Neural progenitor cell (in vitro differentiated cells): ENCODE results near the gene BARHL2. TPM values are rescaled to one million over a fixed set of nuclear protein-coding genes. Genes with fewer than 3 reads are reported as not detected.

Source experiments
- DNase-seq: peaks from one replicate; pipeline ENCODE4 v3.0.0-alpha.2; 2016; ENCODE audit warnings: low spot score
- H2AFZ ChIP-seq: fragments of 200-600 bp; sonication (generic); replicated peaks from 2 replicates; pipeline ENCODE4 v1.6.1; 2016; ENCODE audit warnings: antibody characterized with exemption
- H3F3A ChIP-seq: fragments of 200-600 bp; sonication (generic); 2 replicates; pipeline ENCODE4 v1.6.1; 2016; ENCODE audit warnings: antibody characterized with exemption, low read depth
- H3K27ac ChIP-seq: fragments of 200-600 bp; sonication (generic); 2 replicates; pipeline ENCODE4 v1.5.1; 2016; ENCODE audit warnings: mild to moderate bottlenecking
- H3K27me3 ChIP-seq: fragments of 200-600 bp; sonication (generic); 2 replicates; pipeline ENCODE4 v1.6.1; 2016; ENCODE audit warnings: mild to moderate bottlenecking, moderate library complexity
- H3K36me3 ChIP-seq: fragments of 200-600 bp; sonication (generic); 2 replicates; pipeline ENCODE4 v1.5.1; 2016
- H3K4me1 ChIP-seq: fragments of 200-600 bp; sonication (generic); 2 replicates; pipeline ENCODE4 v1.6.1; 2016; ENCODE audit warnings: mixed run types
- H3K4me2 ChIP-seq: fragments of 200-600 bp; sonication (generic); 2 replicates; pipeline ENCODE4 v1.6.1; 2016
- H3K4me3 ChIP-seq: fragments of 200-600 bp; sonication (generic); 2 replicates; pipeline ENCODE4 v1.5.1; 2016
- H3K79me2 ChIP-seq: fragments of 200-600 bp; sonication (generic); 2 replicates; pipeline ENCODE4 v1.6.1; 2016; ENCODE audit warnings: low read depth
- H3K9ac ChIP-seq: fragments of 200-600 bp; sonication (generic); 2 replicates; pipeline ENCODE4 v1.6.1; 2016
- H3K9me3 ChIP-seq: fragments of 200-600 bp; sonication (generic); 2 replicates; pipeline ENCODE4 v1.5.1; 2016; ENCODE audit warnings: low read depth
- H4K20me1 ChIP-seq: fragments of 200-600 bp; sonication (generic); 2 replicates; pipeline ENCODE4 v1.6.1; 2016; ENCODE audit warnings: low read depth
- H3K27ac Mint-ChIP-seq: 3 replicates; pipeline ENCODE4 v1.8.0; 2021; ENCODE audit warnings: mixed read lengths
- H3K27me3 Mint-ChIP-seq: 2 replicates; pipeline ENCODE4 v1.8.0; 2022; ENCODE audit warnings: low read depth, mild to moderate bottlenecking, inconsistent platforms, moderate library complexity, mixed read lengths; ENCODE audit not compliant: insufficient read depth
- H3K36me3 Mint-ChIP-seq: 3 replicates; pipeline ENCODE4 v1.8.0; 2021; ENCODE audit warnings: mixed read lengths
- H3K4me1 Mint-ChIP-seq: 3 replicates; pipeline ENCODE4 v1.8.0; 2021; ENCODE audit warnings: mixed read lengths
- H3K4me3 Mint-ChIP-seq: 3 replicates; pipeline ENCODE4 v1.8.0; 2021; ENCODE audit warnings: mild to moderate bottlenecking, moderate library complexity, mixed read lengths
- H3K9me3 Mint-ChIP-seq: 3 replicates; pipeline ENCODE4 v1.8.0; 2020; ENCODE audit warnings: mixed read lengths
- CTCF ChIP-seq: fragments of 200-600 bp; sonication (generic); IDR thresholded peaks from 2 replicates; pipeline ENCODE4 v1.5.1; 2017; ENCODE audit warnings: antibody characterized with exemption, mild to moderate bottlenecking
- EZH2 ChIP-seq: fragments of 200-600 bp; sonication (generic); IDR thresholded peaks from 2 replicates; pipeline ENCODE4 v1.6.1; 2017; ENCODE audit warnings: antibody characterized with exemption, mild to moderate bottlenecking, moderate library complexity
- EZH2phosphoT487 ChIP-seq: fragments of 200-600 bp; sonication (generic); IDR thresholded peaks from 2 replicates; pipeline ENCODE4 v1.6.1; 2017; ENCODE audit warnings: antibody characterized with exemption
- total RNA-seq: library from RNA; depleted of rRNA; stranded (reverse); fragments of >200 nt; gene quantifications from 2 replicates; pipeline ENCODE4 v1.2.3, GENCODE V29; 2015; ENCODE audit warnings: low replicate concordance

The BARHL2 gene
- total RNA-seq, 1 donor from 2014 or later = not detected

DNA sequence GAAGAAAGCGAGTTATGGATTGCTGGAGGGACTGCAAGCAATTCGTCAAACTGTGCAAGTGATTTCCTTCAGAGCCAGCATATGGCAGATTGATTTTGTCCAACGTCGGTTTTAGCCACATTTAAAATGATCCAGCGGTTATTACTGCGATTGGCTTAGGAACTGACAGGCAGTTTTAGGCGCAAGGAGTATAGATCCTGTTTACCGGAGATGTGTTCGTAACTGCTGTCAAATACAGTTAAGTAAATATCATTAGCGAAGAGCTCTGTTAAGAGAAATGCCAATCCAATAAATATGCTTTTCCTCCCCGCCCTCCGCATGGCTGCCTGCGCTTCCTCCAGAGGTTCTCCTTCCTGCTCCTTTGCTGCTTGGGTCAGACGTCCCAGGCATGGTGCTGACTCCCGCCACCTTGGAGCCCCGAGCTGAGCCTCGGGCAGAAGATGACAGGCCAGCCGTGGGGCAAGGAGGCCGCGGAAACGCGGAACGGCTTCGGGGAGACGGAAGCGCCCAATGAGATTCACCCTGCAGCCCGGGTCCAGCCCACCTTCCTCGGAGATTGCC, 9.4 kb upstream of the BARHL2 start:
- peaks cover 30% of the 10 kb centered on the region for H3F3A ChIP-seq
- H3K4me1 ChIP-seq = peaks cover 40% of the 10 kb centered on the region
- no peaks in the 10 kb centered on the region for H3K36me3 Mint-ChIP-seq
- H3K9me3 Mint-ChIP-seq = no peaks in the 10 kb centered on the region
- peak overlapping the region; percentile 40 for H3K4me3 ChIP-seq
- H3K9me3 ChIP-seq = no peaks in the 10 kb centered on the region
- peak; percentile 97 for TF ChIP-seq EZH2phosphoT487
- TF ChIP-seq CTCF = no peak
- TF ChIP-seq EZH2 = peak; percentile 91
- H2AFZ ChIP-seq = no peak overlapping the region
- peak overlapping the region; percentile 86 for H3K4me3 Mint-ChIP-seq
- no peaks in the 10 kb centered on the region for H3K79me2 ChIP-seq
- peak overlapping the region; percentile 82 for H3K4me2 ChIP-seq
- no peak overlapping the region for H3K9ac ChIP-seq
- peaks cover 79% of the 10 kb centered on the region for H3K27me3 Mint-ChIP-seq
- no peaks in the 10 kb centered on the region for H3K36me3 ChIP-seq
- H4K20me1 ChIP-seq = peaks cover 86% of the 10 kb centered on the region
- H3K4me1 Mint-ChIP-seq = peaks cover 59% of the 10 kb centered on the region
- H3K27ac Mint-ChIP-seq = no peak overlapping the region
- DNase-seq = no peak
- peaks cover 100% of the 10 kb centered on the region for H3K27me3 ChIP-seq
- H3K27ac ChIP-seq = no peak overlapping the region

DNA sequence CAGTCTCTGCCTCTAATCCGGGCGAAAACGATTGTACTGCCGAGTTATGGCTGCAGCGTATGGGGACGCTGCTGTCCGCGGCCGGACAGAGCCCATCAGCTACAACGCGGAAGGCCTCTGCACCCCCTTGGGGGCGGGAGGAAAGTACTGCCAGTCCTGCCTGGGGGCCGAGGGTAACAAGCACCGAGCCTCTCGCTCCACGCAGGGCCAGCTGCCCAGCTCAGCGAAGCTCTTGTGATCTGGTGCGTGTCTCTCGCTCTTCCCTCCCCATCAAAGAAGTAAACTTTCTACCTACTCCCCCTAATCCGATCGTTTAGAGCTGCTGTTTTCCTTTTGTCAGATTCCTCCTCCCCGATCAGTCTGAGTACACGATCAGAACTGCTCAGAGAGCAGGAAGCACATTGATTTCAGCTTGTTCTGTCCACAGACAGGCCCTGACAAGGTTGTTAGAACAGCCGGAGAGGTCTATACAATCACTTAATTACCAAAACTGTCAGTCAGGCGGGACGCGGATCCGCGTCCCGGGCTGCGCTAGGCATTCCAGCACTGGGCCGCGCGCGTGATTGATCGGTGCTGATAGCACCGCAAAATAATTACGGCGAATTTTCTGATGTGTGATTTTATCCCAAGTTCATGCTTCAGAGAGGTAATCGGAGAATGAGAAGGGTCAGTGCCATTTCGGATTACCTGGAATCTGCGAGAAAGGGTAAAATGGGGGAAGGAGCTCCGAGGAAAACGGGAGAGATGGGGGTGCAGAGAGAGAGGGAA, 8.7 kb upstream of the BARHL2 start:
- H3K36me3 Mint-ChIP-seq = no peaks in the 10 kb centered on the region
- H3K36me3 ChIP-seq = no peaks in the 10 kb centered on the region
- peaks cover 83% of the 10 kb centered on the region for H4K20me1 ChIP-seq
- peak overlapping the region; percentile 82 for H3K4me2 ChIP-seq
- H3F3A ChIP-seq = peaks cover 30% of the 10 kb centered on the region
- H3K4me1 Mint-ChIP-seq = peaks cover 54% of the 10 kb centered on the region
- H2AFZ ChIP-seq = peak overlapping the region; percentile 44
- peak; percentile 81 for DNase-seq
- H3K27me3 Mint-ChIP-seq = peaks cover 80% of the 10 kb centered on the region
- H3K9me3 ChIP-seq = no peaks in the 10 kb centered on the region
- no peaks in the 10 kb centered on the region for H3K9me3 Mint-ChIP-seq
- no peak overlapping the region for H3K9ac ChIP-seq
- H3K27ac ChIP-seq = no peak overlapping the region
- H3K4me1 ChIP-seq = peaks cover 40% of the 10 kb centered on the region
- peak overlapping the region; percentile 86 for H3K4me3 Mint-ChIP-seq
- H3K4me3 ChIP-seq = peak overlapping the region; percentile 40
- H3K27me3 ChIP-seq = peaks cover 100% of the 10 kb centered on the region
- H3K27ac Mint-ChIP-seq = no peak overlapping the region
- TF ChIP-seq EZH2 (peak; percentile 5), CTCF (no peak)
- no peaks in the 10 kb centered on the region for H3K79me2 ChIP-seq

- H3K9me3 Mint-ChIP-seq = no peaks in the 10 kb centered on the region
- H3K27ac ChIP-seq = no peak overlapping the region
- H3F3A ChIP-seq = peaks cover 30% of the 10 kb centered on the region
- peaks cover 89% of the 10 kb centered on the region for H4K20me1 ChIP-seq
- H3K4me2 ChIP-seq = peak overlapping the region; percentile 82
- H3K4me1 Mint-ChIP-seq = peaks cover 56% of the 10 kb centered on the region
- H3K4me1 ChIP-seq = peaks cover 35% of the 10 kb centered on the region
- no peaks in the 10 kb centered on the region for H3K36me3 Mint-ChIP-seq
- peak overlapping the region; percentile 40 for H3K4me3 ChIP-seq
- no peak overlapping the region for H3K27ac Mint-ChIP-seq
- no peaks in the 10 kb centered on the region for H3K9me3 ChIP-seq
- H3K27me3 Mint-ChIP-seq = peaks cover 83% of the 10 kb centered on the region
- H3K36me3 ChIP-seq = no peaks in the 10 kb centered on the region
- no peak overlapping the region for H3K9ac ChIP-seq
- TF ChIP-seq CTCF (no peak), EZH2phosphoT487 (peak; percentile 62), EZH2 (peak; percentile 70)
- H3K79me2 ChIP-seq = no peaks in the 10 kb centered on the region
- H3K27me3 ChIP-seq = peaks cover 100% of the 10 kb centered on the region
- peak overlapping the region; percentile 86 for H3K4me3 Mint-ChIP-seq
- peak overlapping the region; percentile 44 for H2AFZ ChIP-seq
- peak; percentile 56 for DNase-seq
These were observed 8.0 kb upstream of the BARHL2 start for GRCh38 chr1:90724926-90725656.
